ENCODE results near the gene POP7. TPM values are rescaled to one million over a fixed set of nuclear protein-coding genes. Genes with fewer than 3 reads are reported as not detected.
A peak's percentile ranks its signal among the peaks of the same experiment; 100 is the strongest.

Gene POP7
- total RNA-seq, 4 donors from 2014 or later: 10.7 to 58.7 (median 34.1) TPM

DNA sequence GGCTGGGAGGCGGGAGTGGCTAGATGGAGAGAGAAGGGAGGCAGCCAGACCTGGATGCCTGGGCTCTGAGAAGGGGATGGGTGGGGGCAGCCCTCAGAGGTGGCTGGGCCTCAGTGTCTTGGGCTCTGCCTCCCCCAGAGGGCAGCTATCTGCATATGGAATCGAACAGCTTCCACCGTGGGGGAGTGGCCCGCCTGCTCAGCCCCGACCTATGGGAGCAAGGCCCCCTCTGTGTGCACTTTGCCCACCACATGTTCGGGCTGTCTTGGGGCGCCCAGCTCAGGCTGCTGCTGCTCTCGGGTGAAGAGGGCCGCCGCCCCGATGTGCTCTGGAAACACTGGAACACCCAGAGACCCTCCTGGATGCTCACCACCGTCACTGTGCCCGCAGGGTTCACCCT, 30.8 kb downstream of the POP7 start:
- Histone ChIP-seq H3K4me3 (no peak overlapping the region), H3K27me3 (no peaks in the 10 kb centered on the region), H3K4me1 (peaks cover 0 to 6% (median 0%) of the 10 kb centered on the region in 4 donors), H3K36me3 (no peaks in the 10 kb centered on the region), H3K9me3 (no peaks in the 10 kb centered on the region), H3K27ac (no peak overlapping the region)
- 81% methylated on average over 7 of the region's 13 CpGs; no CpG with 5 or more reads in 1 of the 2 donors for WGBS, 2 donors (ENCODE audit: low coverage in 1 of 2)
- in situ Hi-C loops (cut with MboI; ENCODE audit: low pct_ligation_motif_present in 1 of 4, low pct_unique_long_range_greater_than_20kb in 1 of 4, low sequenced_read_pairs in 3 of 4) (no loop called here), intact Hi-C loops (cut with DNase I; ENCODE audit: low total_unique reads) (no loop called here)
- DNase-seq: no peak
- TF ChIP-seq, protein P1, sequence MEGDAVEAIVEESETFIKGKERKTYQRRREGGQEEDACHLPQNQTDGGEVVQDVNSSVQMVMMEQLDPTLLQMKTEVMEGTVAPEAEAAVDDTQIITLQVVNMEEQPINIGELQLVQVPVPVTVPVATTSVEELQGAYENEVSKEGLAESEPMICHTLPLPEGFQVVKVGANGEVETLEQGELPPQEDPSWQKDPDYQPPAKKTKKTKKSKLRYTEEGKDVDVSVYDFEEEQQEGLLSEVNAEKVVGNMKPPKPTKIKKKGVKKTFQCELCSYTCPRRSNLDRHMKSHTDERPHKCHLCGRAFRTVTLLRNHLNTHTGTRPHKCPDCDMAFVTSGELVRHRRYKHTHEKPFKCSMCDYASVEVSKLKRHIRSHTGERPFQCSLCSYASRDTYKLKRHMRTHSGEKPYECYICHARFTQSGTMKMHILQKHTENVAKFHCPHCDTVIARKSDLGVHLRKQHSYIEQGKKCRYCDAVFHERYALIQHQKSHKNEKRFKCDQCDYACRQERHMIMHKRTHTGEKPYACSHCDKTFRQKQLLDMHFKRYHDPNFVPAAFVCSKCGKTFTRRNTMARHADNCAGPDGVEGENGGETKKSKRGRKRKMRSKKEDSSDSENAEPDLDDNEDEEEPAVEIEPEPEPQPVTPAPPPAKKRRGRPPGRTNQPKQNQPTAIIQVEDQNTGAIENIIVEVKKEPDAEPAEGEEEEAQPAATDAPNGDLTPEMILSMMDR (IDR thresholded peaks at IDR 0.05): no peak
- TF ChIP-seq EP300 (IDR thresholded peaks at IDR 0.05; ENCODE audit: low read depth): no peak
- no peak for TF ChIP-seq POLR2AphosphoS5 (IDR thresholded peaks at IDR 0.05)
- no peak for TF ChIP-seq POLR2A (IDR thresholded peaks at IDR 0.05)

DNA sequence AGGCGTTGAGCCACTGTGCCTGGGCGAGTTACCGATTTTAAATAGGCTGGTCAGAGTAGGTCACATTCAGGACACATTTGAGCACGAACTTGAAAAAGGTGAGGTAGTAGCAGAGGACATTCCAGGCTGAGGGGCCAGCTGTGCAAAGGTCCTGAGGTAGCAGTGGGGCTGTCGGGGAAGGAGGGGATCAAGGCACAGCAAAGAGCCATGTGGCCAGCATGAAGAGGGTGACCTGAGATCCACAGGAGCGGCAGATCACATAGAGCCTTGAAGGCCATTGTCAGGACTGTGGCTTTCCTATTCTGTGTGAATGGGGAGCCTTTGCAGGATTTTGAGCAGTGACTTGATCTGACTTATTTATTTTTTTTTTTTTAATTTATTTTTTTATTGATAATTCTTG, 34.0 kb downstream of the POP7 start:
- no peaks in the 10 kb centered on the region for H3K9me3 ChIP-seq
- no peak overlapping the region for H3K27ac ChIP-seq
- intact Hi-C loops (cut with DNase I; ENCODE audit: low total_unique reads) (no loop called here), in situ Hi-C loops (cut with MboI; ENCODE audit: low pct_ligation_motif_present in 1 of 4, low pct_unique_long_range_greater_than_20kb in 1 of 4, low sequenced_read_pairs in 3 of 4) (no loop called here)
- H3K36me3 ChIP-seq: no peaks in the 10 kb centered on the region
- WGBS, 2 donors (ENCODE audit: low coverage in 1 of 2): 82% methylated on average over 6 of the region's 6 CpGs; no CpG with 5 or more reads in 1 of the 2 donors
- H3K4me1 ChIP-seq: peaks cover 0 to 6% (median 0%) of the 10 kb centered on the region in 4 donors
- no peak overlapping the region for H3K4me3 ChIP-seq
- TF ChIP-seq EP300 (IDR thresholded peaks at IDR 0.05; ENCODE audit: low read depth) (no peak), POLR2A (IDR thresholded peaks at IDR 0.05) (no peak), POLR2AphosphoS5 (IDR thresholded peaks at IDR 0.05) (no peak)
- TF ChIP-seq, protein P1 (IDR thresholded peaks at IDR 0.05): no peak
- no peak for DNase-seq
- H3K27me3 ChIP-seq: peaks cover 2% of the 10 kb centered on the region

GRCh38 chr7:100744605-100745004, 38.7 kb downstream of the POP7 start:
- no peak overlapping the region for H3K27ac ChIP-seq
- H3K4me1 ChIP-seq: peaks cover 0 to under 1% (median 0%) of the 10 kb centered on the region in 4 donors
- TF ChIP-seq EP300 (IDR thresholded peaks at IDR 0.05; ENCODE audit: low read depth) (no peak), POLR2A (IDR thresholded peaks at IDR 0.05) (no peak), POLR2AphosphoS5 (IDR thresholded peaks at IDR 0.05) (no peak)
- TF ChIP-seq, protein P1 (IDR thresholded peaks at IDR 0.05): no peak
- no peak for DNase-seq
- intact Hi-C loops (cut with DNase I; ENCODE audit: low total_unique reads) (no loop called here), in situ Hi-C loops (cut with MboI; ENCODE audit: low pct_ligation_motif_present in 1 of 4, low pct_unique_long_range_greater_than_20kb in 1 of 4, low sequenced_read_pairs in 3 of 4) (no loop called here)
- no peaks in the 10 kb centered on the region for H3K9me3 ChIP-seq
- H3K36me3 ChIP-seq: no peaks in the 10 kb centered on the region
- 89 to 90% methylated on average over 5 to 14 of the region's 14 CpGs for WGBS, 2 donors (ENCODE audit: low coverage in 1 of 2)
- peak overlapping the region in 2 of 4 donors; percentile 24 to 44 for H3K4me3 ChIP-seq
- H3K27me3 ChIP-seq: peaks cover 29% of the 10 kb centered on the region

DNA sequence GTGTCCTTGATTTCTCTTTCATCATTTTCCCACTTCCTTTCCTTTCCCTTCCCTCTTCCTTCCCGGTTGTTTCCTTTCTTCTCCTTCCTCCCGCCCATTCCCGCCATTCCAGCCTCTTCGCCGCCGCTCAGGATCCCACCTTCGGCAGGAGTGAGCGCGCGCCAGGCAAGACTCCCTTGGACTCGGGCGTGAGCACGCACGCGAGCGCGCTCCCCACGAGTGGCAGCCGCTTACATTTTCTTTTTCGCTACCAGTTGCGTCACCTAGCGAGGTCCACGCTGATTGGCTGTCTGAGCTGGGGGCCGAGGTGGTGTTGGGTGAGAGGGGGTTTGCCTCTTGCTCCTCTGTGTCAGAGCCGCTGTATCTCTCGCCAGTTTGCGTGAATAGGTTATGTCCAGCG, 39.3 kb downstream of the POP7 start:
- H3K9me3 ChIP-seq: no peaks in the 10 kb centered on the region
- H3K4me3 ChIP-seq: peak overlapping the region in 2 of 4 donors; percentile 24 to 44
- peaks cover 31% of the 10 kb centered on the region for H3K27me3 ChIP-seq
- H3K36me3 ChIP-seq: no peaks in the 10 kb centered on the region
- peak; percentile 17 for DNase-seq
- in situ Hi-C loops (cut with MboI; ENCODE audit: low pct_ligation_motif_present in 1 of 4, low pct_unique_long_range_greater_than_20kb in 1 of 4, low sequenced_read_pairs in 3 of 4): no loop called here
- no peaks in the 10 kb centered on the region for H3K4me1 ChIP-seq
- H3K27ac ChIP-seq: no peak overlapping the region
- TF ChIP-seq POLR2AphosphoS5 (IDR thresholded peaks at IDR 0.05): no peak
- TF ChIP-seq EP300 (IDR thresholded peaks at IDR 0.05; ENCODE audit: low read depth): no peak
- TF ChIP-seq, protein P1 (IDR thresholded peaks at IDR 0.05): no peak
- TF ChIP-seq POLR2A (IDR thresholded peaks at IDR 0.05): no peak
- 7 to 57% methylated on average over 21 to 27 of the region's 28 CpGs for WGBS, 2 donors (ENCODE audit: low coverage in 1 of 2)
- intact Hi-C loops (cut with DNase I; ENCODE audit: low total_unique reads): no loop called here
